ENCODE measurements around the gene EGR4.

EGR4 gene

DNA sequence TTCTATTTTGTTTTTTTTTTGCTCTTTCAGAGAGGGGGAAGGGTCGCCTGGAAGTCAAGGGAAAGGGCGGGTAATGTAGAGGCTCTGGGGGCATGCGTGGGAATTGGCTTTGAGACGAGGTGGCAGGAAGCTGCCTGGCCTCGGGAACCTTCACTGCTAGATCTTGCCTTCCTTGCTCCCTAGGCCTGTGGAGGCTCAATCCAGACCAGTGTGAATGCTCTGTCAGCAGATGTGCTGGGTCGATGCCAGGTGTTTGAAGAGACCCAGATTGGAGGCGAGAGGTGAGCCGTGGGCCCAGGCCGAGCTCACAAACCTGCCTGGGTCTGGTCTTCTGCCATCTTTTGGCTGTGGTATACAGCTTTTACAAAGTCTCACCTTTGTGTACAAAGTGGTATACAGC is 43.7 kb downstream of the EGR4 start:
- peaks cover 39% of the 10 kb centered on the region; the same call in 1 of the 2 replicates for H3K36me3 ChIP-seq (ENCODE audit: insufficient read depth)
- TF ChIP-seq, protein P1, sequence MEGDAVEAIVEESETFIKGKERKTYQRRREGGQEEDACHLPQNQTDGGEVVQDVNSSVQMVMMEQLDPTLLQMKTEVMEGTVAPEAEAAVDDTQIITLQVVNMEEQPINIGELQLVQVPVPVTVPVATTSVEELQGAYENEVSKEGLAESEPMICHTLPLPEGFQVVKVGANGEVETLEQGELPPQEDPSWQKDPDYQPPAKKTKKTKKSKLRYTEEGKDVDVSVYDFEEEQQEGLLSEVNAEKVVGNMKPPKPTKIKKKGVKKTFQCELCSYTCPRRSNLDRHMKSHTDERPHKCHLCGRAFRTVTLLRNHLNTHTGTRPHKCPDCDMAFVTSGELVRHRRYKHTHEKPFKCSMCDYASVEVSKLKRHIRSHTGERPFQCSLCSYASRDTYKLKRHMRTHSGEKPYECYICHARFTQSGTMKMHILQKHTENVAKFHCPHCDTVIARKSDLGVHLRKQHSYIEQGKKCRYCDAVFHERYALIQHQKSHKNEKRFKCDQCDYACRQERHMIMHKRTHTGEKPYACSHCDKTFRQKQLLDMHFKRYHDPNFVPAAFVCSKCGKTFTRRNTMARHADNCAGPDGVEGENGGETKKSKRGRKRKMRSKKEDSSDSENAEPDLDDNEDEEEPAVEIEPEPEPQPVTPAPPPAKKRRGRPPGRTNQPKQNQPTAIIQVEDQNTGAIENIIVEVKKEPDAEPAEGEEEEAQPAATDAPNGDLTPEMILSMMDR (conservative IDR thresholded peaks at IDR 0.05; ENCODE audit: low read depth, low read length): no peak
- no peak overlapping the region for H2AFZ ChIP-seq (ENCODE audit: low read depth)
- H3K79me2 ChIP-seq (ENCODE audit: insufficient read depth, low read depth): peaks cover 12% of the 10 kb centered on the region; the same call in 1 of the 2 replicates
- no peak overlapping the region for H3K4me3 ChIP-seq (IDR thresholded peaks at IDR 0.05; ENCODE audit: insufficient read depth, low read depth, low read length)
- no peaks in the 10 kb centered on the region for H3K27me3 ChIP-seq (ENCODE audit: insufficient read depth, low read depth)
- H4K20me1 ChIP-seq (ENCODE audit: insufficient read depth): peaks cover 12% of the 10 kb centered on the region
- H3K4me2 ChIP-seq: no peak overlapping the region
- no peak overlapping the region for H3K27ac ChIP-seq
- peaks cover 8% of the 10 kb centered on the region for H3K4me1 ChIP-seq (ENCODE audit: low read depth, poor library complexity, severe bottlenecking)
- no peak overlapping the region for H3K9ac ChIP-seq

DNA sequence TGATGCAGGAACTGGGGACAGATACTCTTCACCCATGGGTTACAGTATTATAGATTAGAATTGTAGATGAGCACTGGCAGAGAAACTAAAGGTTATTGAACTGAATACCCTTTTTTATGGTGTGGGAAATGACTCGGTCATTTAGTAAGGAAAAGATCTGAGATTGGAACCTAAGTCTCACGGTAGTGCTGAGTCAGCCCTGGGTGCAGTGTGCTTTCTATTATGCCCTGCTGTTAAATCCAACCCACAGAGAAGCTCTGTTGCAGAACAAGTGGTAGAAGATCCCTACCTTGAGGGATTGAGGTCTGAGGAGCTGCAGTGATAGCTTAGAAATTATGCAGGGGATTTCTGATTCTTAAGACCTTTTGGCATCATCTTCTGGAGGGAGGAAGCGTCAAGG is 46.5 kb downstream of the EGR4 start:
- peaks cover 43% of the 10 kb centered on the region for H3K36me3 ChIP-seq (ENCODE audit: insufficient read depth)
- no peak overlapping the region for H2AFZ ChIP-seq (ENCODE audit: low read depth)
- peak overlapping the region; percentile 11; the same call in 1 of the 2 replicates for H3K27ac ChIP-seq
- H3K4me2 ChIP-seq: no peak overlapping the region
- H4K20me1 ChIP-seq (ENCODE audit: insufficient read depth): peaks cover 12% of the 10 kb centered on the region
- peaks cover 8% of the 10 kb centered on the region for H3K4me1 ChIP-seq (ENCODE audit: low read depth, poor library complexity, severe bottlenecking)
- TF ChIP-seq, protein P1 (conservative IDR thresholded peaks at IDR 0.05; ENCODE audit: low read depth, low read length): no peak
- H3K9ac ChIP-seq: no peak overlapping the region
- H3K4me3 ChIP-seq (IDR thresholded peaks at IDR 0.05; ENCODE audit: insufficient read depth, low read depth, low read length): no peak overlapping the region
- H3K27me3 ChIP-seq (ENCODE audit: insufficient read depth, low read depth): no peaks in the 10 kb centered on the region
- H3K79me2 ChIP-seq (ENCODE audit: insufficient read depth, low read depth): peaks cover 25% of the 10 kb centered on the region; the same call in 1 of the 2 replicates

DNA sequence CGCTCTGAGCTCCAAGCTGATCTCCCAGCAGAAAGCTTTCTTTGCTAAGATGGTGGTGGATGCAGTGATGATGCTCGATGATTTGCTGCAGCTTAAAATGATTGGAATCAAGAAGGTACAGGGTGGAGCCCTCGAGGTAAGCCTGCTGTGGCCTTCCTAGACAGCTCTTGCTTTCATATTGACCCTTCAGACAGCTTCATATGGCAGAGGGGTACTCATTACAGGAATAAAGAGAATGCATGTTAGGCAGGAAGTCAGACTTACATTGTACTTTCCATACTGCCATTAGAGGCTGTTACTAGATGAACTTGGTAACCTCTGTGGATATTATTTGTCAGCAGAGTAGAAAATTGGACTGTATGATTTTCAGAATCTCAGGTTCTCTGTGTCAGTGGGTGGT is 48.8 kb downstream of the EGR4 start:
- H3K36me3 ChIP-seq (ENCODE audit: insufficient read depth): peaks cover 46% of the 10 kb centered on the region
- H3K79me2 ChIP-seq (ENCODE audit: insufficient read depth, low read depth): peaks cover 48% of the 10 kb centered on the region
- no peak overlapping the region for H3K4me2 ChIP-seq
- no peak overlapping the region for H2AFZ ChIP-seq (ENCODE audit: low read depth)
- H3K27me3 ChIP-seq (ENCODE audit: insufficient read depth, low read depth): no peaks in the 10 kb centered on the region
- TF ChIP-seq, protein P1 (conservative IDR thresholded peaks at IDR 0.05; ENCODE audit: low read depth, low read length): no peak
- peaks cover 27% of the 10 kb centered on the region for H4K20me1 ChIP-seq (ENCODE audit: insufficient read depth)
- H3K4me3 ChIP-seq (IDR thresholded peaks at IDR 0.05; ENCODE audit: insufficient read depth, low read depth, low read length): no peak overlapping the region
- peaks cover 8% of the 10 kb centered on the region for H3K4me1 ChIP-seq (ENCODE audit: low read depth, poor library complexity, severe bottlenecking)
- no peak overlapping the region for H3K27ac ChIP-seq
- no peak overlapping the region for H3K9ac ChIP-seq

DNA sequence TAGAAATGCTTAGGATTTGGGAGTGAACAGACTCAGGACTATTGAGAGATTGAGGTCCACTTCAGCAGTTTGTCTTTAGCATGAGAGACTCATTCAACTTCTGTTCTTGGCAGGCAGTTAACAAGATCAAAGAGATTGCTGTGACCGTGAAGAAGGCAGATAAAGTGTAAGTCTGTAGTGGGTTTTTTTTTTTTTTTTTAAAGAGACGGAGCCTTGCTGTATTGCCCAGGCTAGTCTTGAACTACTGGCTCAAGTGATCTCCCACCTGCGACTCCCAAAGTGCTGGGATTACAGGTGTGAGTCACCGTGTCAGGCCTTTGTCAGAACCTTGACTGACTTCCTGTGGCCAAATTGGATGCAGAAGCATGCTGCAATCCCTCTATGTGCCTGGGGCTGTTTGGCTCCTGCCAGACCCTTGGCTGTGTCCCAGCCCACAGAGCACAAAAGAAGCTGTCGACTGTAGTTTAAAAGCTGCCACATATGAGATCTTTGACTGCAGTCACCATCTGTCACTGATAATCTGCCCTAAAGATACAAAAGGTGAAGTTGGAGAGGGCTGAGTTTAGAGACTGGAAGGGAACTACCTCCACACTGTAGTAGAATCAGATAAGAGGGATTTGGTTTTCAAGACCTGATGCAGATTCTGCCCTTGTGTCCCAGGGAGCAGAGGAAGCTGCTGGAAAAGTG is 49.3 kb downstream of the EGR4 start:
- Histone ChIP-seq H2AFZ (ENCODE audit: low read depth) (no peak overlapping the region), H3K36me3 (ENCODE audit: insufficient read depth) (peaks cover 46% of the 10 kb centered on the region), H3K4me1 (ENCODE audit: low read depth, poor library complexity, severe bottlenecking) (peaks cover 9% of the 10 kb centered on the region), H3K4me2 (no peak overlapping the region), H3K27ac (no peak overlapping the region), H4K20me1 (ENCODE audit: insufficient read depth) (peaks cover 33% of the 10 kb centered on the region), H3K27me3 (ENCODE audit: insufficient read depth, low read depth) (no peaks in the 10 kb centered on the region), H3K4me3 (IDR thresholded peaks at IDR 0.05; ENCODE audit: insufficient read depth, low read depth, low read length) (no peak overlapping the region), H3K79me2 (ENCODE audit: insufficient read depth, low read depth) (peaks cover 54% of the 10 kb centered on the region), H3K9ac (no peak overlapping the region)
- TF ChIP-seq, protein P1 (conservative IDR thresholded peaks at IDR 0.05; ENCODE audit: low read depth, low read length): no peak
